Astrocyte (in vitro differentiated cells and primary cell): Measurements from ENCODE around the gene NEUROG1.

ENCODE experiments used
- CTCF ChIP-seq: IDR thresholded peaks from 2 replicates; pipeline ENCODE4 v1.5.1; 2011; ENCODE audit warnings: low read depth, mild to moderate bottlenecking, inconsistent platforms, low read length, moderate library complexity; ENCODE audit not compliant: insufficient read depth
- EZH2 ChIP-seq: IDR thresholded peaks from 2 replicates; pipeline ENCODE4 v1.6.1; 2012; ENCODE audit warnings: mild to moderate bottlenecking, low read length, inconsistent platforms; ENCODE audit not compliant: insufficient read depth

GRCh38 chr5:135584276-135584675 lies 48.5 kb upstream of the NEUROG1 start:
- TF ChIP-seq CTCF, result no peak
- no peak for TF ChIP-seq EZH2
